ENCODE measurements around the gene PXYLP1.

Gene PXYLP1, protein sequence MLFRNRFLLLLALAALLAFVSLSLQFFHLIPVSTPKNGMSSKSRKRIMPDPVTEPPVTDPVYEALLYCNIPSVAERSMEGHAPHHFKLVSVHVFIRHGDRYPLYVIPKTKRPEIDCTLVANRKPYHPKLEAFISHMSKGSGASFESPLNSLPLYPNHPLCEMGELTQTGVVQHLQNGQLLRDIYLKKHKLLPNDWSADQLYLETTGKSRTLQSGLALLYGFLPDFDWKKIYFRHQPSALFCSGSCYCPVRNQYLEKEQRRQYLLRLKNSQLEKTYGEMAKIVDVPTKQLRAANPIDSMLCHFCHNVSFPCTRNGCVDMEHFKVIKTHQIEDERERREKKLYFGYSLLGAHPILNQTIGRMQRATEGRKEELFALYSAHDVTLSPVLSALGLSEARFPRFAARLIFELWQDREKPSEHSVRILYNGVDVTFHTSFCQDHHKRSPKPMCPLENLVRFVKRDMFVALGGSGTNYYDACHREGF

DNA sequence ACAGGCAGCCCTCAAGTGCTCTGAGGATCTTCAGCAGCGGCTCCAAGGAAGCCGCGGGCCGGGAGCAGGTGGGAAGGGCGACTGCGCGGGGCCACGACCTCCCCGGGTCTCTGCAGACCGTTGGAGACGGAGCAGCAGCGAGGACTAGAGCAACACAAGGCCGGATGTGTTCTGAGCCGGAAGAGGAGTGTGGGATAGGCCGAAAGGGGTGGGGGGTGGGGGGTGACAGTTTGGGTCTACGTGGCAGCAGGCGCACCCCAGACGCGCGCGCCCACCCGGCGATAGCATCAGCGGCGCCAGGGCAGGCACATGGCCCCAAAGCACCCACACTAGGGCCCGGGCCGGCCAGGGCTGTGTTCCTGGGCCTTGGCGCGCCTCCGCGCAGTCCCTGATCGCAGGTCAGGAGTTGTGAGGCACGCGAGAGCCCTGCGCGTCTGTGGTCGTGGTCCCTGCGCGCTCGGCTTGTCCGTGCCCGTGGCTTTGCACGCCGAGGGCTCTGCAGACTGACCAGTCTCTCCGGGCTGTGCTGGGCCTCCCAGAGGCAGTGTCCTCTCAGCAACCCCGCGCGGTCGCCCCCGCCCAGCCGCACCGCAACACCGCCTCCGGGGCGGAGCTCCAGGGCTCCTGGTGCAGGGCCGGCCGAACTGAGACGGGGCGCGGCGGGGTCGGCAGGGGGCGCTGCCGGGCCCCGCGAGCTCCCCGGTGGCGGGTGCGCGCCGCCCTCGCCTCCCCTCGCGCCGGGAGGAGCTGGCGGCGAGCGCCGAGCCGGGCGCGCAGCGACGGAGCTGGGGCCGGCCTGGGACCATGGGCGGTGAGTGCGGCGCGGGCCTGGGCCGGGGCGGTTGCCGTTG, at the start of gene PXYLP1:
TSS of gene PXYLP1 (plus strand) at position 725 of the 851 bp plus-strand sequence. CDS start 28,351 bp downstream, outside the sequence.
- TF ChIP-seq CTCF (IDR thresholded peaks at IDR 0.05; ENCODE audit: insufficient read depth, low read depth, low read length, missing control alignments), result peak; percentile 20
- DNase-seq (ENCODE audit: low read depth), result peak; percentile 82
- H3K4me3 ChIP-seq (ENCODE audit: low read length), result peak within 1 kb of the TSS; percentile 60

DNA sequence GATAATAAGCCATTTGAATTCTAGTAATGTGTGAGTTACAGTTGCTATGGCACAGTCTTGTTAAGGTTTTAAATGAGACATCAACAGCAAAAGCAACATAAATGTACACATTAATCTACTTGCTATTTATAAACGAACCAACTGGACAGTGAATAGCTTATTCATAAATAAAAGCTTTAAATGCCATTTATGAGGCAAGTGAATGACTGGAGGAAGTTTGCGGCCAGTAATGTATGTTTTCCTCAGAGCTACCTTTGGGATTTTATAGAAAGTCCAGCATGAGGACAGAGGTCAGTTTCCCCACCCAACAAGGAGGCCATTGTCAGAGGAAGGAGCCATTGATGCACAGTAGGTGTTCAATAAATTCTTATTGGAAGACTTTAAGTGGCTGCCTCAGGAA, 48.0 kb upstream of the PXYLP1 start:
- no peak overlapping the region for H3K4me3 ChIP-seq (ENCODE audit: low read length)
- no peak for TF ChIP-seq CTCF (IDR thresholded peaks at IDR 0.05; ENCODE audit: insufficient read depth, low read depth, low read length, missing control alignments)
- no peak for DNase-seq (ENCODE audit: low read depth)

- no peak overlapping the region for H3K4me3 ChIP-seq (ENCODE audit: low read length)
- no peak for TF ChIP-seq CTCF (IDR thresholded peaks at IDR 0.05; ENCODE audit: insufficient read depth, low read depth, low read length, missing control alignments)
- DNase-seq (ENCODE audit: low read depth), result peak; percentile 94
These were observed 47.2 kb upstream of the PXYLP1 start for GRCh38 chr3:141184430-141184829.

- H3K4me3 ChIP-seq (ENCODE audit: low read length), result no peak overlapping the region
- TF ChIP-seq CTCF (IDR thresholded peaks at IDR 0.05; ENCODE audit: insufficient read depth, low read depth, low read length, missing control alignments), result no peak
- peak; percentile 70 for DNase-seq (ENCODE audit: low read depth)
These were observed 40.4 kb upstream of the PXYLP1 start for GRCh38 chr3:141191097-141191749.

- TF ChIP-seq CTCF (IDR thresholded peaks at IDR 0.05; ENCODE audit: insufficient read depth, low read depth, low read length, missing control alignments), result peak; percentile 99
- peak; percentile 94 for DNase-seq (ENCODE audit: low read depth)
- H3K4me3 ChIP-seq (ENCODE audit: low read length), result no peak overlapping the region
These were observed 39.3 kb upstream of the PXYLP1 start for GRCh38 chr3:141192345-141192744.

GRCh38 chr3:141193066-141193830, 38.4 kb upstream of the PXYLP1 start:
- no peak for TF ChIP-seq CTCF (IDR thresholded peaks at IDR 0.05; ENCODE audit: insufficient read depth, low read depth, low read length, missing control alignments)
- no peak for DNase-seq (ENCODE audit: low read depth)
- no peak overlapping the region for H3K4me3 ChIP-seq (ENCODE audit: low read length)
